PC-3 (cell line): ENCODE results near the gene BIVM.

ENCODE experiments used
- CTCF ChIP-seq: fragments of 300-600 bp; sonication (generic); conservative IDR thresholded peaks from 2 replicates; pipeline ENCODE4 v1.5.1; 2017; ENCODE audit warnings: antibody characterized with exemption, low read depth, mild to moderate bottlenecking, low read length
- EZH2 ChIP-seq: fragments of 300-600 bp; sonication (generic); IDR thresholded peaks from one replicate; pipeline ENCODE4 v1.6.1; 2017; ENCODE audit warnings: antibody characterized with exemption, mild to moderate bottlenecking, low read length; ENCODE audit not compliant: unreplicated experiment
- EZH2phosphoT487 ChIP-seq: fragments of 300-600 bp; sonication (generic); IDR thresholded peaks from 2 replicates; pipeline ENCODE4 v1.6.1; 2018; ENCODE audit warnings: mild to moderate bottlenecking, antibody characterized with exemption, low read length, borderline replicate concordance

- TF ChIP-seq CTCF (no peak), EZH2phosphoT487 (no peak), EZH2 (no peak)
These were observed 41.9 kb upstream of the BIVM start for GRCh38 chr13:102757006-102757405.
